RWPE2 (cell line): ENCODE measurements around the gene NUP42.

Experiments used
- ATAC-seq: fragments of 200-7000 bp; cut with Tn5 transposase; 3 replicates; pipeline ENCODE4 v1.9.1; 2021; ENCODE audit warnings: low read depth
- DNase-seq: peaks from one replicate; pipeline ENCODE4 v3.0.0-alpha.2; 2020; ENCODE audit warnings: low spot score
- H3K27ac ChIP-seq: fragments of 450-650 bp; 2 replicates; pipeline ENCODE4 v1.5.1; 2017; ENCODE audit warnings: mild to moderate bottlenecking; ENCODE audit not compliant: poor library complexity, severe bottlenecking
- H3K27me3 ChIP-seq: fragments of 250-450 bp; sonication (Bioruptor Pico); 2 replicates; pipeline ENCODE4 v1.5.1; 2021; ENCODE audit warnings: mild to moderate bottlenecking, moderate library complexity; ENCODE audit not compliant: insufficient read depth, poor library complexity, severe bottlenecking
- H3K36me3 ChIP-seq: fragments of 250-450 bp; sonication (Bioruptor Pico); 2 replicates; pipeline ENCODE4 v1.5.1; 2020; ENCODE audit warnings: low read depth, mild to moderate bottlenecking, moderate library complexity
- H3K4me1 ChIP-seq: fragments of 250-450 bp; sonication (Bioruptor Pico); 2 replicates; pipeline ENCODE4 v1.5.1; 2021; ENCODE audit warnings: mild to moderate bottlenecking, moderate library complexity; ENCODE audit not compliant: insufficient read depth, poor library complexity, severe bottlenecking
- H3K4me3 ChIP-seq: fragments of 250-450 bp; sonication (Bioruptor Pico); 2 replicates; pipeline ENCODE4 v1.5.1; 2021; ENCODE audit warnings: mild to moderate bottlenecking, moderate library complexity; ENCODE audit not compliant: severe bottlenecking
- H3K9me3 ChIP-seq: fragments of 250-450 bp; sonication (Bioruptor Pico); 2 replicates; pipeline ENCODE4 v1.5.1; 2021; ENCODE audit warnings: mild to moderate bottlenecking, moderate library complexity; ENCODE audit not compliant: severe bottlenecking
- TF ChIP-seq, protein P1 (sequence below): fragments of 450-650 bp; IDR thresholded peaks from one replicate; pipeline ENCODE4 v1.5.1; 2017; ENCODE audit warnings: mild to moderate bottlenecking, moderate library complexity; ENCODE audit not compliant: poor library complexity, severe bottlenecking

NUP42 gene

DNA sequence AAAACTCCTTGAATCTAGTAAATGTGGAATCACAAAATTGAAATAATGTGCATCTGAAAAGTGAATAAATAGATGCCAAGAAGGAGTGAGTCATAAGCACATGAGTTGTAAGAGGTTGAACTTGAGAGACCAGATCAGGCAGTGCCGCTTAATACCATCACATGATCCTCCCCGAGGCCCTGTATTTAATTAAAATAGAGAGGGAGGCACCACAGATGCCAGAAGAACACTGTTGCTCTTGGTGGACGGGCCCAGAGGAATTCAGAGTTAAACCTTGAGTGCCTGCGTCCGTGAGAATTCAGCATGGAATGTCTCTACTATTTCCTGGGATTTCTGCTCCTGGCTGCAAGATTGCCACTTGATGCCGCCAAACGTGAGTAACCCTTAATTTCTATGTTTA lies 64.7 kb downstream of the NUP42 start, which contains the start of gene GPNMB:
GPNMB (plus strand) TSS at position 221 of the 400 bp plus-strand sequence; CDS start at position 304, 83 bp downstream.
- no peak within 1 kb of the TSS for H3K27ac ChIP-seq
- TF ChIP-seq, protein P1, sequence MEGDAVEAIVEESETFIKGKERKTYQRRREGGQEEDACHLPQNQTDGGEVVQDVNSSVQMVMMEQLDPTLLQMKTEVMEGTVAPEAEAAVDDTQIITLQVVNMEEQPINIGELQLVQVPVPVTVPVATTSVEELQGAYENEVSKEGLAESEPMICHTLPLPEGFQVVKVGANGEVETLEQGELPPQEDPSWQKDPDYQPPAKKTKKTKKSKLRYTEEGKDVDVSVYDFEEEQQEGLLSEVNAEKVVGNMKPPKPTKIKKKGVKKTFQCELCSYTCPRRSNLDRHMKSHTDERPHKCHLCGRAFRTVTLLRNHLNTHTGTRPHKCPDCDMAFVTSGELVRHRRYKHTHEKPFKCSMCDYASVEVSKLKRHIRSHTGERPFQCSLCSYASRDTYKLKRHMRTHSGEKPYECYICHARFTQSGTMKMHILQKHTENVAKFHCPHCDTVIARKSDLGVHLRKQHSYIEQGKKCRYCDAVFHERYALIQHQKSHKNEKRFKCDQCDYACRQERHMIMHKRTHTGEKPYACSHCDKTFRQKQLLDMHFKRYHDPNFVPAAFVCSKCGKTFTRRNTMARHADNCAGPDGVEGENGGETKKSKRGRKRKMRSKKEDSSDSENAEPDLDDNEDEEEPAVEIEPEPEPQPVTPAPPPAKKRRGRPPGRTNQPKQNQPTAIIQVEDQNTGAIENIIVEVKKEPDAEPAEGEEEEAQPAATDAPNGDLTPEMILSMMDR, result no peak
- DNase-seq (no peak), ATAC-seq (0 out of 3 replicates have a peak, but pooled peaks have one; percentile 45)
- H3K9me3 ChIP-seq, result no peaks in the 10 kb centered on the region
- no peaks in the 10 kb centered on the region for H3K27me3 ChIP-seq
- H3K4me3 ChIP-seq, result no peak within 1 kb of the TSS
- no peaks in the 10 kb centered on the region for H3K36me3 ChIP-seq
- peaks cover 4% of the 10 kb centered on the region for H3K4me1 ChIP-seq

DNA sequence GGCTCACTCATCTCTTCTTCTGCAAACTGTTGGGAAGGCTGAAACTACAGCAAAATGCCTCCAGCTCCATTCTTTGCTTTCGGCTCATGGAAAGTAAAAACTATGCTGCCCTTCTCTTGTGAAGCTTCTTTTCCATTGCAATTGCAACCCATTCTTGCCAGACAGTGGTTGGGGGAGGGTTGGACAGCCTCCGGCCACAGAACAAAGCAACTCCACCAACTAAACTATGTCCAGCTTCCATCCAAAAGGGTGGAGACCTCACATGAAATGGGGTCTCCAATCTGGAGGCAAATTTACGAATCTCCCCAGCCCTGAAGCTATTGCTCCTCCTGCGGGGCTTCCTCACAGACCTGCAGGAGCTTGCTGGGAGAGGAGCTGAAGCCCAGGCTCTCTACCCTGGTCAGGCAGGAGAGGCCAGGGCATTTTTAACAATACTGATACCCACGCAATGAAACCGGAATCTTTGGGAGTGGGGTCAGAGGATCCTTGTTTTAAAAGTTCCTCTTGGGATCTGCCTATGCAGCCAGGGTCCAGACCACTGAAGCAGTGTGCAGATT lies 65.3 kb downstream of the NUP42 start:
- Histone ChIP-seq H3K4me1 (peaks cover 4% of the 10 kb centered on the region), H3K27me3 (no peaks in the 10 kb centered on the region), H3K27ac (no peak overlapping the region), H3K9me3 (peaks cover under 1% of the 10 kb centered on the region), H3K36me3 (no peaks in the 10 kb centered on the region), H3K4me3 (no peak overlapping the region)
- TF ChIP-seq, protein P1, result no peak
- ATAC-seq (no peak), DNase-seq (no peak)

DNA sequence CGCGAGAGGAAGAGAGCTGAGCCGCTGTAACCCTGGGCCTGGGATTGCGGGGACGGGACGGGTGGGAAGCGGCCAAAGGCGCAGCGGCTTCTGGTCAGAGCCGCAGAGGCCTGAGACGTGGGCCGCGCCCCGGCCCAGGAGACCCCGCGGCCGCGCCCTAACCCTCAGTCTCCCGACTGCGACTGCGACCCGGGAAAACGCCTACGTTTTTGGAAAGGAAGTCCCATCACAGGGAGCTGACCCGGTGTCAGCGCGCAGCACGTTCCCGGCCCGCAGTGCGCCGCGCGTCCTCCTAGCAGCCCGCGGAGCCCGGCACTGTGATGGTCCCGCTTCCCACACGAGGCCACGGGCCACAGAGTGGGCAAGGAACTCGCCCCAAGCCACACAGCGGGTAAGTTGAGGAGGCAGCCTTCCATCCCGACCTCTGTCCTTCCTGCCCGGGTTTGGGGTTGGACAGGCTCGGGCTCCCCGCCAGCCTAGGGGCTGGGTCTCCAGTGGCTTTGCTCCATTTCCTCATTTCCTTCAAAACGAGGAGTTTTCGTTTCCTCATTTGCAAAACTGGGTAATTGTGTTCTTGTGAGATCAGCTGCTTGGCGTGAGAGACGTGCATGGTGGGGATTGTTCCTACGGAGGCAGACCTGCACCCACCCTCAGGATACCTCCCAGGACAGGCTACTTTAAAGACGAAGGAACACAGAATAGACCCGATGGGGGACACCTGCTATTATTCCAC lies 65.9 kb downstream of the NUP42 start:
- TF ChIP-seq, protein P1, result no peak
- peaks cover 5% of the 10 kb centered on the region for H3K9me3 ChIP-seq
- no peak overlapping the region for H3K4me3 ChIP-seq
- DNase-seq (no peak), ATAC-seq (no peak)
- no peaks in the 10 kb centered on the region for H3K27me3 ChIP-seq
- H3K36me3 ChIP-seq, result no peaks in the 10 kb centered on the region
- H3K4me1 ChIP-seq, result peaks cover 4% of the 10 kb centered on the region
- no peak overlapping the region for H3K27ac ChIP-seq

DNA sequence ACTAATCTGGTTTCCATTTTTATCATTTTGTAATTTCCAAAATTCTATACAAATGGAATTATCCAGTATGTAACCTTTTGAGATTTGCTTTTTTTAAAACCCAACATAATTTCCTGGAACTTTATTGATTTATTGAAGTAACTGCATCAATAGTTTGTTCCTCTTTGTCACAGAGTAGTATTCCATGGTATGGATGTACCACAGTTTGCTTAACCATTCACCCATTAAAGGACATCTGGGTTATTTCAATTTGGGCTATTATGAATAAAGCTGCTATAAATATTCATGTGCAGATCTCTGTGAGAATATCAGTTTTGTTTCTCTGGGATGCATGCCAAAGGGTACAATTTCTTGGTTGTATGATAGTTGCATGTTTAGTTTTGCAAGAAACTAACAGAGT lies 67.6 kb downstream of the NUP42 start:
- Histone ChIP-seq H3K9me3 (peaks cover 5% of the 10 kb centered on the region), H3K27me3 (no peaks in the 10 kb centered on the region), H3K27ac (no peak overlapping the region), H3K4me3 (no peak overlapping the region), H3K36me3 (no peaks in the 10 kb centered on the region), H3K4me1 (peaks cover 4% of the 10 kb centered on the region)
- TF ChIP-seq, protein P1, result no peak
- ATAC-seq (no peak), DNase-seq (no peak)
